Esophagus muscularis mucosa (tissue), 3 donors: ENCODE measurements around the gene FNIP1.

ENCODE experiments used
- CTCF ChIP-seq, 3 experiments: fragments of 200-600 bp in 2 of 3; fragments of 450-650 bp in 1 of 3; sonication (generic) in 2 of 3; IDR thresholded peaks; one replicate each; pipeline ENCODE4 v1.5.1; 2017 to 2019; ENCODE audit warnings: antibody characterized with exemption in 3 of 3, mild to moderate bottlenecking in 2 of 3, moderate library complexity in 1 of 3
- POLR2A ChIP-seq: fragments of 450-650 bp; IDR thresholded peaks from one replicate; pipeline ENCODE4 v1.6.1; 2017; ENCODE audit warnings: antibody characterized with exemption, moderate library complexity, mild to moderate bottlenecking, low read depth
- POLR2AphosphoS5 ChIP-seq, 2 donors: sonication (generic); formaldehyde crosslinking; IDR thresholded peaks; one replicate each; pipeline ENCODE4 v1.6.1; 2017; ENCODE audit warnings: antibody characterized with exemption in 2 of 2

GRCh38 chr5:131627207-131627865, 169.5 kb downstream of the FNIP1 start:
- TF ChIP-seq CTCF (IDR thresholded peaks at IDR 0.05) (no peak), POLR2AphosphoS5 (IDR thresholded peaks at IDR 0.05) (no peak), POLR2A (no peak)
